GM12872 (cell line): Measurements from ENCODE around the gene PRKG1.

Source experiments
- TF ChIP-seq, protein P1 (sequence below): IDR thresholded peaks from 3 replicates; pipeline ENCODE4 v1.5.1; 2011; ENCODE audit warnings: low read depth, mild to moderate bottlenecking, low read length, moderate library complexity; ENCODE audit not compliant: insufficient read depth

PRKG1 gene

DNA sequence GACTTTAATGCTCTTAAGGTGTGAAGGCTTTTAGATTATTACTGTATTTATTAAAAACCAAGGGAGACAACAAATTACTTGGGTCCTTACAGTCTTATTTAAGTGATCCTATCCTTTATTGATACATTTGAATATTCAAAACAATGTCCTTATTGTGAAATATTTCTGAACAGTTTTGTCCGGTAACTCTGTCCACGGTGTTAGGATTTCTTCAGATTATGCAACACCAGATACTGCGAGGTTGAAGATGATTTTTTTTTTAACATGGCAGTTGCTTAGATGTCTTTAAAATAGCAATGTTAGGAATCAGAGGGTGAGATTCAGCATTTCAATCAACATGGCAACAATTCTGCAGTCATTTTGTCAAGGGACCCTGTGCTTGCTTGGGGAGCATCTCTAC lies 448.6 kb downstream of the PRKG1 start:
- TF ChIP-seq, protein P1, sequence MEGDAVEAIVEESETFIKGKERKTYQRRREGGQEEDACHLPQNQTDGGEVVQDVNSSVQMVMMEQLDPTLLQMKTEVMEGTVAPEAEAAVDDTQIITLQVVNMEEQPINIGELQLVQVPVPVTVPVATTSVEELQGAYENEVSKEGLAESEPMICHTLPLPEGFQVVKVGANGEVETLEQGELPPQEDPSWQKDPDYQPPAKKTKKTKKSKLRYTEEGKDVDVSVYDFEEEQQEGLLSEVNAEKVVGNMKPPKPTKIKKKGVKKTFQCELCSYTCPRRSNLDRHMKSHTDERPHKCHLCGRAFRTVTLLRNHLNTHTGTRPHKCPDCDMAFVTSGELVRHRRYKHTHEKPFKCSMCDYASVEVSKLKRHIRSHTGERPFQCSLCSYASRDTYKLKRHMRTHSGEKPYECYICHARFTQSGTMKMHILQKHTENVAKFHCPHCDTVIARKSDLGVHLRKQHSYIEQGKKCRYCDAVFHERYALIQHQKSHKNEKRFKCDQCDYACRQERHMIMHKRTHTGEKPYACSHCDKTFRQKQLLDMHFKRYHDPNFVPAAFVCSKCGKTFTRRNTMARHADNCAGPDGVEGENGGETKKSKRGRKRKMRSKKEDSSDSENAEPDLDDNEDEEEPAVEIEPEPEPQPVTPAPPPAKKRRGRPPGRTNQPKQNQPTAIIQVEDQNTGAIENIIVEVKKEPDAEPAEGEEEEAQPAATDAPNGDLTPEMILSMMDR, result no peak

GRCh38 chr10:51523440-51523839 lies 449.2 kb downstream of the PRKG1 start:
- TF ChIP-seq, protein P1, result no peak

DNA sequence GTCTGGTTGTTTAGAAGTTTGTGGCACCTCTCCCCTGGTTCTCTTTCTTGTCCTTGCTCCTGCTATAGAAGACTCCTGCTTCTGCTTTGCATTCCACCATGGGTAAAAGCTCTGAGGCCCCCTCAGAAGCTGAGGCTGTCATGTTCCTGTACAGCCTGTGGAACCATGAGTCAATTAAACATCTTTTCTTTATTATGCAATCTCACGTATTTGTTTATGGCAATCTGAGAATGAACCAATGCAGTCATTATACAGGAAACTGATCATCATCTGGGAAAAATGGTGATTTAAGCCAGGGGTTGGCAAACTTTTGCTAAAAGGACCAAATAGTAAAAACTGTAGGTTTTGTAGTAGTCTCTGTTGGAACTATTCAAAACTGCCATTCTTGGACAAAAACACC lies 449.8 kb downstream of the PRKG1 start:
- TF ChIP-seq, protein P1, result no peak

DNA sequence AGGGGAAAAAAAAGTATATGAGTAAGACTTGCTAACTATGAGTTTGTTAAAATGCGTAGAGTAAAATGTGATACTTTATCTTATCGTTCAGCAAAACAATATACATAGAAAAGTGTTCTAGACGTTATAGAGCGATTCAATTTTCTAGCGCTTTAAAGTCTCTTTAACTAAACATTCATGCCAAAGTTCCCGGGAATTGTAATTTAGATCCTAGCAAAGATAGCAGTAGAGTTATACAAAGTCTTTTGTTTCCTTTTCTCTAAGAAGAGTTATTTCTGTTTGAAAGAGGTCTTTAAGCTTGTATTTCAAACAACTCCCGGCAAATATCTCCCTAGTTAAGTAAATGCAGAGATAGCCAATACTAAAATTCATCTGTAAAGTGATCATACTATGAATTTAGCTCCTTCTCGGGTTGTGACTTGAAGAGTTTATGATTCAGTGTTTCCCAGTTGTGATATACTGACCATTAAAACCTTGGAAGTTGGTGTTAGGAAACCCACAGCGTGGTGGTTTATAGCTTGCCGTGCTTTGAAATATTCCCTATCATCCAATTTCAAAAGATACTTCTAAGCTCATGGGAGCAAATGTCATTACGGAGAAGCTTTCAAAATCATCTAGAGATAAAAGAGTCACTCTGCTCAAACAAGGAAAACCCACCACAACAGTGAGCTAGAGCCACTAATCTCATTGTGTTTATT lies 453.4 kb downstream of the PRKG1 start:
- TF ChIP-seq, protein P1, result no peak

- TF ChIP-seq, protein P1, result no peak
Observed at GRCh38 chr10:51528527-51528926, 454.2 kb downstream of the PRKG1 start.

DNA sequence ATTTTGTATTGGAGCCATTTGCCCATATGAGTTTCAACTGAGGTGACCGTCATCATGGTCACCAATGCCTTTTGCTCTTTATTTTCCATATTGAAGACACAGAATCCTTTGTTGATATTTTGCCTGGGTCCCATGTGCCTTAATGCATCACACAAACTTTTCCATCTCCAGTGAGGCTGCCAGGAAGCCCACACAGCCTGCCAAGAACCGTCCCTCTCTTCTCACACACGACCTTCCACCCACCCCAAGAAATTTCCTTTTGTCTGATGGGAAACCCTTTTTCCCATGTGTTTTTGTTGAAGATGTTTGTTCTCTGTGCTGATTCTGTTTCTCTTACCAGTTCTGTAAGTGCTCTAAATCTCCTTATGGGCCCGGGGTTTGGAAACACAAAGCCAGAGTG lies 456.3 kb downstream of the PRKG1 start:
- TF ChIP-seq, protein P1, result no peak

GRCh38 chr10:51532044-51532443 lies 457.8 kb downstream of the PRKG1 start:
- TF ChIP-seq, protein P1, result no peak

DNA sequence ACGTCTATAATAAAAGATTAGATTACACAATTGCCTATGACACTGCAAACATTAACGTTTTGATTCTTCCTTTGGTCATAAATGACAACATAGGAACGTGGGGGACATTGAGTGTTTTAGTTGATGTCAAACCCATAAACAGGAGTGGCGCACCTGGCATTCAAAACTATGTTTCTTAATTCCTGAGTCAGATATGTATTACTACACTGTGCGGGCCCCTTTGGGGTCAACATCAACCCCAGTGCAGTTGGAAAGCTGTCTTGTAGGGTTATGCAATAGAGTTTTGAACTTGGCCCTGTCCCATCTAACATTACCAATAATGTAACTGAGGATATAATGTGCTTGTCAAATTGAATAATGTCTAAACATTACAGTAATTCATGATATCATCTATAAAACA lies 468.6 kb downstream of the PRKG1 start:
- TF ChIP-seq, protein P1, result no peak
